CD4-positive, alpha-beta T cell (primary cell): ENCODE results near the gene GNL3L. TPM values are rescaled to one million over a fixed set of nuclear protein-coding genes. Genes with fewer than 3 reads are reported as not detected.
A peak's percentile ranks its signal among the peaks of the same experiment; 100 is the strongest.

Source experiments
- ATAC-seq: fragments of 200-7000 bp; cut with Tn5 transposase; one replicate; pipeline ENCODE4 v1.10.0; 2022; ENCODE audit warnings: mild to moderate bottlenecking; ENCODE audit not compliant: poor library complexity
- CTCF ChIA-PET: fragments of 350-600 bp; sonication (Branson Sonifier 250); formaldehyde crosslinking; loops from one replicate; lab custom pipeline; 2021; ENCODE audit warnings: antibody characterized with exemption, inconsistent platforms; lab: Charles Lee
- POLR2A ChIA-PET: fragments of 350-600 bp; sonication (Branson Sonifier 250); formaldehyde crosslinking; loops from one replicate; lab custom pipeline; 2021; ENCODE audit warnings: antibody characterized with exemption, inconsistent platforms; lab: Charles Lee
- DNase-seq, 14 experiments: peaks; one replicate each; pipeline ENCODE4 v3.0.0-alpha.2; 2013 to 2020; ENCODE audit warnings: mixed read lengths in 2 of 14
- H3K27ac ChIP-seq, 2 donors: one replicate each; pipeline versions ENCODE4 v1.5.1 to v1.7.0; 2013; ENCODE audit warnings: low read length in 2 of 2, low read depth in 1 of 2, mild to moderate bottlenecking in 1 of 2
- H3K27me3 ChIP-seq, 2 experiments: 1 replicate in 1 of 2; 2 replicates in 1 of 2; pipeline versions ENCODE4 v1.6.1 to v1.7.0; 2013; ENCODE audit warnings: low read length in 2 of 2, control low read depth in 1 of 2, mild to moderate bottlenecking in 1 of 2, moderate library complexity in 1 of 2; ENCODE audit not compliant: insufficient read depth in 2 of 2, control insufficient read depth in 1 of 2
- H3K36me3 ChIP-seq: one replicate; pipeline ENCODE4 v1.6.1; 2013; ENCODE audit warnings: low read length, control low read depth; ENCODE audit not compliant: insufficient read depth
- H3K4me1 ChIP-seq: one replicate; pipeline ENCODE4 v1.6.1; 2013; ENCODE audit warnings: low read length, control low read depth; ENCODE audit not compliant: insufficient read depth
- H3K4me3 ChIP-seq: one replicate; pipeline ENCODE4 v1.5.1; 2013; ENCODE audit warnings: mild to moderate bottlenecking, low read length, moderate library complexity
- H3K9me3 ChIP-seq, 2 experiments: 1 replicate in 1 of 2; 2 replicates in 1 of 2; pipeline versions ENCODE4 v1.6.1 to v1.7.0; 2013; ENCODE audit warnings: low read length in 2 of 2, mild to moderate bottlenecking in 2 of 2, control low read depth in 1 of 2, moderate library complexity in 1 of 2; ENCODE audit not compliant: control insufficient read depth in 1 of 2, insufficient read depth in 1 of 2
- H3K27ac Mint-ChIP-seq: one replicate; pipeline ENCODE4 v1.8.0; 2020; ENCODE audit warnings: mixed read lengths
- H3K27me3 Mint-ChIP-seq: one replicate; pipeline ENCODE4 v1.8.0; 2021; ENCODE audit warnings: mixed read lengths
- H3K36me3 Mint-ChIP-seq: one replicate; pipeline ENCODE4 v1.8.0; 2021; ENCODE audit warnings: low read depth, mixed read lengths
- H3K4me1 Mint-ChIP-seq: one replicate; pipeline ENCODE4 v1.8.0; 2021; ENCODE audit warnings: low read depth, mixed read lengths
- H3K4me3 Mint-ChIP-seq: one replicate; pipeline ENCODE4 v1.8.0; 2020; ENCODE audit warnings: mild to moderate bottlenecking, mixed read lengths
- H3K9me3 Mint-ChIP-seq: one replicate; pipeline ENCODE4 v1.8.0; 2020; ENCODE audit warnings: mixed read lengths
- intact Hi-C, 2 experiments: fragments of 100-400 bp; cut with DNase I in 1 of 2; cut with micrococcal nuclease in 1 of 2; formaldehyde crosslinking; loops; one replicate each; pipeline versions ENCODE4 v1.15.1 to v1.9.0; 2023 to 2025; cut with DNase I, micrococcal nuclease
- total RNA-seq, 174 experiments: library from RNA in 2 of 174; stranded (reverse) in 2 of 174; gene quantifications; one replicate each; pipeline ENCODE4 v1.2.3 and lab custom pipeline; 2021 to 2026
- TF ChIP-seq, protein P1 (sequence below): fragments of 200-600 bp; IDR thresholded peaks from one replicate; pipeline ENCODE4 v1.8.0; 2022; ENCODE audit warnings: antibody characterized with exemption, mild to moderate bottlenecking

Gene GNL3L
- total RNA-seq, 2 experiments from 2014 or later: 21.5 to 22.8 TPM

DNA sequence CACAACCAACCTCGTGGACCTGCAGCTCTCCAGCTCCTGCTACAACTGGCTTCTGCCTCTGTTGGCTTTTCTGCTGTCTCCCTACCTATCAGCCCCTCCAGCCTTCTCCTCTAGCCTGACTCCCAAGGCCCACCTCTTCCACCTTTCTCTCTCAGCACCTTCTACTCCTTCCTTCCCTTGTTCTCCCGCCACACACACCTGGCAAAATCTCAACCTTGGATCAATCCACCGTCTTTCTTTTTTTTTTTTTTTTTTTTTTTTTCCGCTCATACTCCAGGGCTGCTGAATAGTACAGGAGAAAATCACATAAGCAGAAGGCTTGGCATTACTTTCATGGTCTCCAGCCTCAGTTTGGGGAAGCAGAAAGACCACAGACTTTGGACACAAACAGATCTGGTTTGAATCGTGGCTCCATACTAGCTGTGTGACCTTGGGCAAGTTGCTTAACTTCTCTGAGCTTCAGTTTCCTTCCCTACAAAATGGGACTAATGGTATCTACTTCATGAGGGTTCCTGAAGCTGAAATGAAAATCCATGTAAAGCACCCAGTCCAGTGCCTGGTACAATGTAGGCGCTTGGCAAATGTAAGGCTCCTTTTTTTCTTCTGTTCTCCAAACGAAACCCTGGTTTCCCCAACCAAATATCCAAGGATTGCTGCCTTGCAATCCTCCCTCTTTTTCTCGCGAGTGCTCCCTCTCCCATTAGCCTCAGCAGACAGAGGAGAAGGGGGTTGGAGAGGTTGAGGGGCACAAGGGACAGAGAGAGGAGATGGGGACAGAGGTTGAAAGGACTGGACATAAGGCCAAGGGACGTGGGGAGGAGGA is 35.6 kb upstream of the GNL3L start:
- ChIA-PET POLR2A (no interaction called here), CTCF (no interaction called here)
- H3K27me3 Mint-ChIP-seq: peaks cover 28% of the 10 kb centered on the region
- no peaks in the 10 kb centered on the region for H3K4me1 Mint-ChIP-seq
- Histone ChIP-seq H3K4me1 (peaks cover 7% of the 10 kb centered on the region), H3K36me3 (no peaks in the 10 kb centered on the region), H3K27me3 (peaks cover 0 to 2% of the 10 kb centered on the region in 2 experiments), H3K9me3 (no peaks in the 10 kb centered on the region), H3K27ac (no peak overlapping the region), H3K4me3 (no peak overlapping the region)
- ATAC-seq: no peak
- TF ChIP-seq, protein P1, sequence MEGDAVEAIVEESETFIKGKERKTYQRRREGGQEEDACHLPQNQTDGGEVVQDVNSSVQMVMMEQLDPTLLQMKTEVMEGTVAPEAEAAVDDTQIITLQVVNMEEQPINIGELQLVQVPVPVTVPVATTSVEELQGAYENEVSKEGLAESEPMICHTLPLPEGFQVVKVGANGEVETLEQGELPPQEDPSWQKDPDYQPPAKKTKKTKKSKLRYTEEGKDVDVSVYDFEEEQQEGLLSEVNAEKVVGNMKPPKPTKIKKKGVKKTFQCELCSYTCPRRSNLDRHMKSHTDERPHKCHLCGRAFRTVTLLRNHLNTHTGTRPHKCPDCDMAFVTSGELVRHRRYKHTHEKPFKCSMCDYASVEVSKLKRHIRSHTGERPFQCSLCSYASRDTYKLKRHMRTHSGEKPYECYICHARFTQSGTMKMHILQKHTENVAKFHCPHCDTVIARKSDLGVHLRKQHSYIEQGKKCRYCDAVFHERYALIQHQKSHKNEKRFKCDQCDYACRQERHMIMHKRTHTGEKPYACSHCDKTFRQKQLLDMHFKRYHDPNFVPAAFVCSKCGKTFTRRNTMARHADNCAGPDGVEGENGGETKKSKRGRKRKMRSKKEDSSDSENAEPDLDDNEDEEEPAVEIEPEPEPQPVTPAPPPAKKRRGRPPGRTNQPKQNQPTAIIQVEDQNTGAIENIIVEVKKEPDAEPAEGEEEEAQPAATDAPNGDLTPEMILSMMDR: no peak
- H3K4me3 Mint-ChIP-seq: peak overlapping the region; percentile 74
- intact Hi-C loops: no loop called here
- no peak for DNase-seq
- no peak overlapping the region for H3K27ac Mint-ChIP-seq
- H3K36me3 Mint-ChIP-seq: no peaks in the 10 kb centered on the region
- no peaks in the 10 kb centered on the region for H3K9me3 Mint-ChIP-seq

DNA sequence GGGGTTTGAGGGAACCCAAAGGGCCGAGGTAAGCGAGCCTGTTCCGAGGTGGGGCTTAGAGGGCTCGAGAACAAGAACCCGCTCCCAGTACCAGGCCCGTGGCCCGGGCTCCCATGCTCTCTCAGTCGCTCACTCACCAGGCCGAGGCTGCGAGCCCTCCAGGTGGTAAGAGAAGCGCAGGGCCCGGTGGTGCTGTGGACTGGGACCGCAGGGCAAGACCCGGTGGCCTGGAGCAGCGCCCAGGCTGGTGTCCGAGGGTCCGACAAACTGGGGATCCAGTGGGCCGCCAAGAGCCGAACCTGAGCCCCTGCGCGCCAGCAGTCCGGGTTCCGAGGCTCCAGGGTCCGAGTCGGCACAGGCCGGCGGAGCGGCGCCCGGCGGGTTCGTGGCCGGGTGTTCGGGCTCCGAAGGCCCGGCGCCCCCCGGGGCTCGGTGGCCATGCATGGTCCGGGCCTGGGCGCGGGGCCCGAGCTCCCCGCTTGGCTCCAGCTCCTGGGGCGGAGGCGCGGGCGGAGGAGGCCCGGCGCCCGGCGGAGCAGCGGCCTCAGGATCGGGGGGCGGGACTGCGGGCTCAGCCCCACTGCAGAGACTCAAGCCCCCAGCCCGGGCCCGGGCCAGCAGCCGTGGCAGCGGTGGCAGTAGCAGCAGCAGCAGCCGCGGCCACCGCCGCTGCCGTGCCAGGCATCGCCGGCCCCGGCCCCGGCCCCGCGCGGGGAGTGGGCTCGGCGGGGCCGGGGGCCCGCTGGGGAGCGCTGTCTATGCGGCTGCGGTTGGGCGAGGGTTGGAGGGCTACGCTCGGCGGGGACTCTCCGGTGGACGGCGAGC is 34.8 kb upstream of the GNL3L start:
- H3K4me3 ChIP-seq: peak overlapping the region; percentile 49
- Mint-ChIP-seq H3K27me3 (peaks cover 28% of the 10 kb centered on the region), H3K27ac (no peak overlapping the region), H3K36me3 (no peaks in the 10 kb centered on the region), H3K4me3 (peak overlapping the region; percentile 48), H3K9me3 (no peaks in the 10 kb centered on the region), H3K4me1 (no peaks in the 10 kb centered on the region)
- no peaks in the 10 kb centered on the region for H3K36me3 ChIP-seq
- DNase-seq (peak in 1 of 14 experiments; percentile 10), ATAC-seq (peak; percentile 37)
- peaks cover 0 to 2% of the 10 kb centered on the region in 2 experiments for H3K27me3 ChIP-seq
- ChIA-PET CTCF (interaction anchor here (0.5 kb wide), 1 partner anchor 64 kb away, joined by 4 read pairs; no protein-coding TSS in a partner anchor), POLR2A (no interaction called here)
- intact Hi-C loops: no loop called here
- H3K4me1 ChIP-seq: peaks cover 7% of the 10 kb centered on the region
- no peaks in the 10 kb centered on the region for H3K9me3 ChIP-seq
- TF ChIP-seq, protein P1: no peak
- H3K27ac ChIP-seq: no peak overlapping the region

DNA sequence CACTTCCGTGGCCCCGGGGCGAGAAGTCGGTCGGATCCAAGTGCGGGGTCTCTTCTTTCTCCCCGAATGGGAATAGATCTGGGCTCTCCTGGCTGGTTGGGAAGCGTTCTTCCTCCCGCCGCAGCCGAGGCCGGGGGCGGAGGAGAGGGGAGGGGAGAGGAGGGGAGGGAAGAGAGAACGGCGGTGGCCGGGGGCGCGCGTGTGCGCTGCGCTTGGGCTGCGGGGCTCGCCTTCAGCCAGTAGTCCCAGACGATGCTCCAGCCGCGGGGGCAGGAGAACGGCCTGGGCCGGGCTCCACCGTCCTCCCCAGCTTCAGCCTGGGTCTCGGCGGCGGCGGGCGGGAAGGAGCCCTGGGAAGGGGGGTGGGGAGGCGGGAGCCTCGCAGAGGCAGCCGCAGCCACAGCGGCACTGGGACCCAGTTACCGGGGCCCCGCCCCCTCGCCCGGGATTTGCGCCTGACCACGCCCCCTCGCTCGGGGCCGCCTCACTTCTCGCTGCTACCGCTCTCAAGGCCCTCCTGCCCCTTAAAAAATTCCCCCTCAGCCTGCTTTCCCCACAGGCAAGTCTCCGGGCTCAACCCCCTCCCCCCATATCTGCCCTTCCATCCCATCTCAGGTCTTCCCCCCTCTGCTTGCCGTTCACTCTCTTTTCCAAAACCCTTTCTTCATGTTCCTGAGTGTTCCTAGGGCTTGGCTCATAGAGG is 34.1 kb upstream of the GNL3L start, which contains the start of gene FGD1:
Gene FGD1 (minus strand): TSS at position 421 of the 703 bp plus-strand sequence. CDS start 802 bp downstream, outside the sequence.
- no peaks in the 10 kb centered on the region for H3K36me3 ChIP-seq
- Mint-ChIP-seq H3K27ac (no peak within 1 kb of the TSS), H3K4me1 (no peaks in the 10 kb centered on the region)

More for the DNA sequence above, 34.1 kb upstream of the GNL3L start, which contains the start of gene FGD1:
- peak in 13 of 14 experiments; percentile 2 to 66 (median 26) for DNase-seq
- Mint-ChIP-seq H3K9me3 (no peaks in the 10 kb centered on the region), H3K36me3 (no peaks in the 10 kb centered on the region), H3K27me3 (peaks cover 28% of the 10 kb centered on the region), H3K4me3 (peak within 1 kb of the TSS; percentile 80)
- CTCF ChIA-PET: interaction anchor here (0.5 kb wide), 1 partner anchor 64 kb away, joined by 4 read pairs; no protein-coding TSS in a partner anchor
- no peaks in the 10 kb centered on the region for H3K9me3 ChIP-seq
- intact Hi-C loops: no loop called here
- peak; percentile 55 for ATAC-seq
- H3K27ac ChIP-seq: no peak within 1 kb of the TSS
- POLR2A ChIA-PET: no interaction called here
- TF ChIP-seq, protein P1: no peak
- peak within 1 kb of the TSS; percentile 49 for H3K4me3 ChIP-seq
- H3K27me3 ChIP-seq: peaks cover 0 to 2% of the 10 kb centered on the region in 2 experiments
- peaks cover 7% of the 10 kb centered on the region for H3K4me1 ChIP-seq
